HepG2 (cell line): Measurements from ENCODE around the gene PATE4. TPM values are rescaled to one million over a fixed set of nuclear protein-coding genes. Genes with fewer than 3 reads are reported as not detected.

ENCODE experiments used
- ATAC-seq: fragments of 200-7000 bp; cut with Tn5 transposase; 3 replicates; pipeline ENCODE4 v1.9.1; 2020; ENCODE audit warnings: mild to moderate bottlenecking, moderate library complexity
- BruUV-seq: library from RNA; stranded (reverse); fragments of 400-500 nt; replicated peaks from 2 replicates; lab custom pipeline; 2021; lab: Mats Ljungman, UMichigan
- CTCF ChIA-PET: fragments of 300-600 bp; formaldehyde crosslinking; extraction: SDS; loops from one replicate; lab custom pipeline; 2021; ENCODE audit warnings: low total read pairs, inconsistent platforms, low intra/inter-chr PET ratio; lab: Yijun Ruan, JAX
- POLR2A ChIA-PET: fragments of 350-600 bp; sonication (Branson Sonifier 250); formaldehyde crosslinking; loops from one replicate; lab custom pipeline; 2020; ENCODE audit warnings: antibody characterized with exemption, inconsistent platforms; lab: Yijun Ruan, JAX
- DNase-seq: peaks from one replicate; pipeline ENCODE4 v3.0.0-alpha.2; 2015; ENCODE audit warnings: low spot score
- FAIRE-seq: peaks from 3 replicates; lab custom pipeline; 2011; peaks lifted over from hg19 to GRCh38; lab: Jason Lieb, UNC
- H2AFZ ChIP-seq: one replicate; pipeline ENCODE4 v1.6.1; 2011; ENCODE audit warnings: low read length, inconsistent platforms
- H3K27ac ChIP-seq: fragments of 300-600 bp; 3 replicates; pipeline ENCODE4 v1.8.0; 2011; ENCODE audit warnings: mixed run types, mild to moderate bottlenecking, mixed read lengths, low read length, inconsistent platforms; ENCODE audit not compliant: insufficient read depth; ENCODE audit errors: extremely low read length
- H3K27me3 ChIP-seq, 2 experiments: fragments of 200-600 bp in 1 of 2; 2 replicates in 1 of 2; 3 replicates in 1 of 2; pipeline versions ENCODE4 v1.6.0 to v1.8.0; 2011; ENCODE audit warnings: low read length in 2 of 2, mild to moderate bottlenecking in 2 of 2, moderate library complexity in 2 of 2, inconsistent platforms in 1 of 2; ENCODE audit not compliant: insufficient read depth in 2 of 2, control insufficient read depth in 1 of 2
- H3K36me3 ChIP-seq, 2 experiments: fragments of 200-600 bp in 1 of 2; replicated peaks in 1 of 2; 2 replicates in 1 of 2; 3 replicates in 1 of 2; pipeline versions ENCODE4 v1.5.1 to v1.8.0; 2011; ENCODE audit warnings: low read length in 2 of 2, inconsistent platforms in 1 of 2; ENCODE audit not compliant: insufficient read depth in 2 of 2, control insufficient read depth in 1 of 2
- H3K4me1 ChIP-seq: 2 replicates; pipeline ENCODE4 v1.5.1; 2012; ENCODE audit warnings: low read length, inconsistent platforms; ENCODE audit not compliant: insufficient read depth
- H3K4me2 ChIP-seq: 2 replicates; pipeline ENCODE4 v1.6.0; 2011; ENCODE audit warnings: low read depth, low read length, inconsistent platforms
- H3K4me3 ChIP-seq, 3 experiments: fragments of 200-600 bp in 1 of 3; sonication (generic), shearing (Covaris generic) in 1 of 3; replicated peaks in 1 of 3; 2 replicates each; pipeline ENCODE4 v1.5.1; 2011 to 2016; ENCODE audit warnings: low read length in 3 of 3, inconsistent platforms in 2 of 3, low read depth in 2 of 3, mild to moderate bottlenecking in 2 of 3, control low read depth in 1 of 3, mixed read lengths in 1 of 3; ENCODE audit not compliant: insufficient read depth in 1 of 3
- H3K79me2 ChIP-seq: one replicate; pipeline ENCODE4 v1.6.1; 2011; ENCODE audit warnings: low read length, inconsistent platforms; ENCODE audit not compliant: insufficient read depth
- H3K9ac ChIP-seq: 2 replicates; pipeline ENCODE4 v1.6.0; 2011; ENCODE audit warnings: mild to moderate bottlenecking, low read depth, low read length, inconsistent platforms; ENCODE audit not compliant: insufficient read depth
- H3K9me3 ChIP-seq: 2 replicates; pipeline ENCODE4 v1.5.1; 2012; ENCODE audit warnings: mild to moderate bottlenecking, low read length
- H4K20me1 ChIP-seq: 2 replicates; pipeline ENCODE4 v1.6.0; 2011; ENCODE audit warnings: inconsistent platforms, mild to moderate bottlenecking, low read length, moderate library complexity; ENCODE audit not compliant: insufficient read depth
- BCL3 ChIP-seq: sonication (generic); formaldehyde crosslinking; IDR thresholded peaks from 2 replicates; pipeline ENCODE4 v1.5.1; 2020; ENCODE audit warnings: mild to moderate bottlenecking, missing genetic modification reagents, moderate library complexity
- CENPT ChIP-seq: sonication (generic); formaldehyde crosslinking; IDR thresholded peaks from 2 replicates; pipeline ENCODE4 v1.8.0; 2022; ENCODE audit warnings: low read depth, mild to moderate bottlenecking, moderate library complexity, missing genetic modification reagents
- GMEB1 ChIP-seq: sonication (generic); formaldehyde crosslinking; IDR thresholded peaks from 2 replicates; pipeline ENCODE4 v1.5.1; 2020; ENCODE audit warnings: missing genetic modification reagents, mild to moderate bottlenecking, borderline replicate concordance
- KAT2B ChIP-seq: fragments of 150-350 bp; IDR thresholded peaks from 2 replicates; pipeline ENCODE4 v1.6.1; 2014; ENCODE audit warnings: low read depth, low read length, borderline replicate concordance
- MBD4 ChIP-seq: IDR thresholded peaks from 2 replicates; pipeline ENCODE4 v1.6.1; 2012; ENCODE audit warnings: low read length, inconsistent platforms, borderline replicate concordance
- PITX1 ChIP-seq: sonication (generic); formaldehyde crosslinking; IDR thresholded peaks from 2 replicates; pipeline ENCODE4 v1.5.1; 2020; ENCODE audit warnings: mild to moderate bottlenecking, missing genetic modification reagents
- SP4 ChIP-seq: sonication (generic); formaldehyde crosslinking; IDR thresholded peaks from 2 replicates; pipeline ENCODE4 v1.8.1; 2023; ENCODE audit warnings: mild to moderate bottlenecking, missing genetic modification reagents
- STAT5B ChIP-seq: sonication (generic); formaldehyde crosslinking; IDR thresholded peaks from 2 replicates; pipeline ENCODE4 v1.4.0; 2020; ENCODE audit warnings: missing genetic modification reagents
- ZHX2 ChIP-seq, 2 experiments: sonication (generic) in 1 of 2; formaldehyde crosslinking in 1 of 2; IDR thresholded peaks; 2 replicates each; pipeline versions ENCODE4 v1.6.1 to v1.9.0; 2014 to 2022; ENCODE audit warnings: antibody characterized with exemption in 1 of 2, borderline replicate concordance in 1 of 2, inconsistent platforms in 1 of 2, low read depth in 1 of 2, missing genetic modification reagents in 1 of 2
- ZNF343 ChIP-seq: sonication (generic); formaldehyde crosslinking; IDR thresholded peaks from 2 replicates; pipeline ENCODE4 v1.4.0; 2020; ENCODE audit warnings: mild to moderate bottlenecking, missing genetic modification reagents
- WGBS: methylation state at CpG from one replicate; pipeline ENCODE4 v1.1.6; 2017; ENCODE audit warnings: low lambda C conversion rate; 5-methylcytosine and 5-hydroxymethylcytosine counted together
- in situ Hi-C: cut with HindIII; loops from 2 replicates; pipeline ENCODE4 v1.10.0; 2017; ENCODE audit warnings: low pct_unique_long_range_greater_than_20kb; ENCODE audit not compliant: extremely low pct_ligation_motif_present
- intact Hi-C: fragments of 100-400 bp; cut with micrococcal nuclease; formaldehyde crosslinking; loops from one replicate; pipeline ENCODE4 v1.10.0; 2022; ENCODE audit not compliant: unreplicated experiment
- polyA plus RNA-seq, 8 experiments: library from polyadenylated mRNA; depleted of rRNA in 3 of 8; stranded (reverse) in 7 of 8; unstranded in 1 of 8; fragments of >200 nt; fragmentation: Illumina TruSeq in 4 of 8; extraction: Trizol in 4 of 8; gene quantifications; 2 replicates each; pipeline versions ENCODE4 v1.2.1 to v1.2.3, GENCODE V29; 2011 to 2016; ENCODE audit warnings: low read depth in 4 of 8, missing spikeins in 1 of 8, mixed read lengths in 1 of 8; ENCODE audit not compliant: insufficient read depth in 1 of 8
- total RNA-seq, 5 experiments: library from RNA; depleted of rRNA; stranded (reverse); fragments of >200 nt; fragmentation: Illumina TruSeq; extraction: Trizol; gene quantifications; 2 replicates each; pipeline ENCODE4 v1.2.3, GENCODE V29; 2016; ENCODE audit warnings: low read depth in 1 of 5

Gene PATE4
- total and polyA plus RNA-seq, 2 of the 13 experiments (the other 11 are each of a cell fraction or from before 2014, with no cell fraction given): not detected

- TF ChIP-seq MBD4: no peak
- no peak for TF ChIP-seq CENPT
- TF ChIP-seq SP4 (CRISPR knock-in tag): no peak
Measured at GRCh38 chr11:125881291-125881690, 48.2 kb downstream of the PATE4 start (continued).

- Histone ChIP-seq H3K9me3 (no peaks in the 10 kb centered on the region), H3K27me3 (no peaks in the 10 kb centered on the region), H3K4me3 (no peak overlapping the region), H3K4me2 (no peak overlapping the region), H3K9ac (no peak overlapping the region), H3K27ac (no peak overlapping the region), H3K36me3 (no peaks in the 10 kb centered on the region), H3K4me1 (peaks cover 35% of the 10 kb centered on the region), H3K79me2 (no peaks in the 10 kb centered on the region), H4K20me1 (no peaks in the 10 kb centered on the region), H2AFZ (no peak overlapping the region)
- in situ Hi-C loops (no loop called here), intact Hi-C loops (no loop called here)
- BruUV-seq: no TSS peak
- TF ChIP-seq PITX1 (CRISPR knock-in tag) (no peak), KAT2B (no peak), ZHX2 (IDR thresholded peaks at IDR 0.05; ENCODE audit: low read depth) (no peak), ZHX2 (CRISPR knock-in tag; IDR thresholded peaks at IDR 0.05; ENCODE audit: borderline replicate concordance) (no peak), ZNF343 (CRISPR knock-in tag) (no peak), GMEB1 (no peak), STAT5B (CRISPR knock-in tag) (no peak), BCL3 (CRISPR knock-in tag) (no peak)
- ATAC-seq (no peak), DNase-seq (no peak), FAIRE-seq (no peak)
- WGBS: 46% methylated on average over 8 of the region's 8 CpGs
- CTCF ChIA-PET: no interaction called here
- POLR2A ChIA-PET: no interaction called here
Measured at GRCh38 chr11:125883375-125883774, 50.3 kb downstream of the PATE4 start.
